Measurements from ENCODE around the gene MEP1A. TPM values are rescaled to one million over a fixed set of nuclear protein-coding genes. Genes with fewer than 3 reads are reported as not detected.

The MEP1A gene
- total and polyA plus RNA-seq, 2 of the 13 experiments (the other 11 are each of a cell fraction or from before 2014, with no cell fraction given) = 0.24 to 0.83 TPM

GRCh38 chr6:46876126-46876525, 82.9 kb downstream of the MEP1A start:
- H2AFZ ChIP-seq (ENCODE audit: low read length) = no peak overlapping the region
- H3K4me2 ChIP-seq (ENCODE audit: low read depth, low read length) = no peak overlapping the region
- no peaks in the 10 kb centered on the region for H3K36me3 ChIP-seq (replicated peaks in 1 of 2; ENCODE audit: control insufficient read depth in 1 of 2, insufficient read depth in 2 of 2, low read length in 2 of 2)
- H3K9ac ChIP-seq (ENCODE audit: insufficient read depth, low read depth, low read length) = no peak overlapping the region
- no peak overlapping the region for H3K4me3 ChIP-seq (replicated peaks in 1 of 3; ENCODE audit: insufficient read depth in 1 of 3, low read depth in 2 of 3, low read length in 3 of 3)
- no peaks in the 10 kb centered on the region for H4K20me1 ChIP-seq (ENCODE audit: insufficient read depth, low read length)
- WGBS (ENCODE audit: low lambda C conversion rate) = 41% methylated on average over 4 of the region's 4 CpGs
- no peak for DNase-seq (ENCODE audit: low spot score)
- no TSS peak for BruUV-seq (replicated peaks)
- ATAC-seq = no peak
- H3K4me1 ChIP-seq (ENCODE audit: insufficient read depth, low read length) = no peaks in the 10 kb centered on the region
- TF ChIP-seq CC2D1A (CRISPR knock-in tag; IDR thresholded peaks at IDR 0.05) = no peak
- TF ChIP-seq GATAD1 (CRISPR knock-in tag; IDR thresholded peaks at IDR 0.05) = no peak
- TF ChIP-seq KLF13 (CRISPR knock-in tag; IDR thresholded peaks at IDR 0.05) = no peak
- TF ChIP-seq ZNF441 (CRISPR knock-in tag; IDR thresholded peaks at IDR 0.05; ENCODE audit: borderline replicate concordance) = no peak
- TF ChIP-seq ATF6 (CRISPR knock-in tag; conservative IDR thresholded peaks at IDR 0.05) = no peak
- TF ChIP-seq ZNF790 (CRISPR knock-in tag; IDR thresholded peaks at IDR 0.05; ENCODE audit: borderline replicate concordance) = no peak
- no peak for TF ChIP-seq ZXDC (CRISPR knock-in tag; IDR thresholded peaks at IDR 0.05)
- no peak for TF ChIP-seq ZNF784 (CRISPR knock-in tag; IDR thresholded peaks at IDR 0.05; ENCODE audit: borderline replicate concordance)
- TF ChIP-seq KLF9 (CRISPR knock-in tag; IDR thresholded peaks at IDR 0.05; ENCODE audit: low read depth) = no peak
- no peak for TF ChIP-seq ZNF230 (CRISPR knock-in tag; IDR thresholded peaks at IDR 0.05)
- TF ChIP-seq ZHX2 (IDR thresholded peaks at IDR 0.05; ENCODE audit: low read depth) = no peak
- TF ChIP-seq ZHX2 (CRISPR knock-in tag; IDR thresholded peaks at IDR 0.05; ENCODE audit: borderline replicate concordance) = no peak
- FAIRE-seq = no peak
- H3K27ac ChIP-seq (ENCODE audit: extremely low read length, insufficient read depth, low read length) = no peak overlapping the region
- in situ Hi-C loops (cut with HindIII; ENCODE audit: extremely low pct_ligation_motif_present, low pct_unique_long_range_greater_than_20kb) = no loop called here
- H3K9me3 ChIP-seq (ENCODE audit: low read length) = no peaks in the 10 kb centered on the region
- ChIA-PET CTCF (ENCODE audit: low intra/inter-chr PET ratio, low total read pairs) (no interaction called here), POLR2A (no interaction called here)
- H3K27me3 ChIP-seq (ENCODE audit: control insufficient read depth in 1 of 2, insufficient read depth in 2 of 2, low read length in 2 of 2) = peaks cover 5 to 25% of the 10 kb centered on the region in 2 experiments; a peak in 3 of 5 replicates
- no peaks in the 10 kb centered on the region for H3K79me2 ChIP-seq (ENCODE audit: insufficient read depth, low read length)
- intact Hi-C loops (cut with micrococcal nuclease; ENCODE audit: unreplicated experiment) = no loop called here

All from HepG2 (cell line).